HEK293 (cell line): Measurements from ENCODE around the gene PARD3.

Experiments used
- CTCF ChIA-PET: fragments of 350-600 bp; formaldehyde crosslinking; extraction: SDS; loops from one replicate; lab custom pipeline; 2021; ENCODE audit warnings: antibody characterized with exemption; lab: Yijun Ruan, JAX
- POLR2A ChIA-PET: fragments of 300-600 bp; formaldehyde crosslinking; extraction: SDS; loops from one replicate; lab custom pipeline; 2020; ENCODE audit warnings: antibody characterized with exemption, inconsistent platforms; lab: Yijun Ruan, JAX
- H3K27ac ChIP-seq: fragments of 200-500 bp; sonication (Bioruptor generic); 2 replicates; pipeline ENCODE4 v1.5.1; 2014; ENCODE audit warnings: low read depth, low read length, control low read depth, inconsistent platforms; ENCODE audit errors: extremely low read depth
- H3K36me3 ChIP-seq, 2 experiments: fragments of 200-500 bp in 1 of 2; sonication (Bioruptor generic) in 1 of 2; 1 replicate in 1 of 2; 2 replicates in 1 of 2; pipeline ENCODE4 v1.5.1; 2014 to 2017; ENCODE audit warnings: inconsistent platforms in 2 of 2, low read length in 2 of 2; ENCODE audit not compliant: control insufficient read depth in 2 of 2, insufficient read depth in 1 of 2
- H3K4me1 ChIP-seq: fragments of 200-500 bp; sonication (Bioruptor generic); 2 replicates; pipeline ENCODE4 v1.5.1; 2014; ENCODE audit warnings: mild to moderate bottlenecking, low read length, inconsistent platforms; ENCODE audit not compliant: control insufficient read depth, insufficient read depth
- H3K4me3 ChIP-seq: 2 replicates; pipeline ENCODE4 v1.5.1; 2011; ENCODE audit warnings: low read depth, mild to moderate bottlenecking, control low read depth, low read length, moderate library complexity
- H3K9me3 ChIP-seq: fragments of 200-500 bp; sonication (Bioruptor generic); 2 replicates; pipeline ENCODE4 v1.5.1; 2014; ENCODE audit warnings: low read depth, low read length, inconsistent platforms; ENCODE audit not compliant: control insufficient read depth, insufficient read depth
- BCL11B ChIP-seq: fragments of 450-650 bp; formaldehyde crosslinking; IDR thresholded peaks from 2 replicates; pipeline ENCODE4 v1.5.1; 2016; ENCODE audit warnings: low read depth, missing biosample characterization, missing genetic modification characterization
- FEZF1 ChIP-seq: fragments of 450-650 bp; formaldehyde crosslinking; IDR thresholded peaks from 2 replicates; pipeline ENCODE4 v1.5.1; 2016; ENCODE audit warnings: missing biosample characterization, missing genetic modification characterization
- KLF9 ChIP-seq: fragments of 450-650 bp; formaldehyde crosslinking; IDR thresholded peaks from 2 replicates; pipeline ENCODE4 v1.5.1; 2016; ENCODE audit warnings: missing biosample characterization, missing genetic modification characterization, low read depth
- OSR2 ChIP-seq: fragments of 450-650 bp; formaldehyde crosslinking; IDR thresholded peaks from 2 replicates; pipeline ENCODE4 v1.5.1; 2016; ENCODE audit warnings: missing biosample characterization, missing genetic modification characterization
- TSHZ1 ChIP-seq: fragments of 450-650 bp; formaldehyde crosslinking; IDR thresholded peaks from 2 replicates; pipeline ENCODE4 v1.5.1; 2016; ENCODE audit warnings: missing biosample characterization, missing genetic modification characterization, borderline replicate concordance
- ZBTB6 ChIP-seq: fragments of 450-650 bp; formaldehyde crosslinking; IDR thresholded peaks from 2 replicates; pipeline ENCODE4 v1.5.1; 2017; ENCODE audit warnings: missing biosample characterization, missing genetic modification characterization
- ZFP41 ChIP-seq: fragments of 450-650 bp; formaldehyde crosslinking; IDR thresholded peaks from 2 replicates; pipeline ENCODE4 v1.5.1; 2016; ENCODE audit warnings: missing biosample characterization, missing genetic modification characterization, borderline replicate concordance
- ZNF138 ChIP-seq: fragments of 450-650 bp; formaldehyde crosslinking; IDR thresholded peaks from 2 replicates; pipeline ENCODE4 v1.5.1; 2016; ENCODE audit warnings: missing biosample characterization, missing genetic modification characterization, borderline replicate concordance
- ZNF16 ChIP-seq: fragments of 450-650 bp; formaldehyde crosslinking; IDR thresholded peaks from 2 replicates; pipeline ENCODE4 v1.5.1; 2016; ENCODE audit warnings: low read depth, missing biosample characterization, missing genetic modification characterization
- ZNF175 ChIP-seq: fragments of 450-650 bp; formaldehyde crosslinking; IDR thresholded peaks from 2 replicates; pipeline ENCODE4 v1.5.1; 2016; ENCODE audit warnings: missing biosample characterization, missing genetic modification characterization
- ZNF184 ChIP-seq: fragments of 450-650 bp; IDR thresholded peaks from 2 replicates; pipeline ENCODE4 v1.5.1; 2018; ENCODE audit warnings: missing biosample characterization, mild to moderate bottlenecking, missing genetic modification characterization
- ZNF214 ChIP-seq: fragments of 450-650 bp; formaldehyde crosslinking; IDR thresholded peaks from 2 replicates; pipeline ENCODE4 v1.5.1; 2017; ENCODE audit warnings: missing biosample characterization, mild to moderate bottlenecking, missing genetic modification characterization, borderline replicate concordance
- ZNF26 ChIP-seq: fragments of 450-650 bp; formaldehyde crosslinking; IDR thresholded peaks from 2 replicates; pipeline ENCODE4 v1.5.1; 2016; ENCODE audit warnings: missing biosample characterization, missing genetic modification characterization
- ZNF280D ChIP-seq: fragments of 450-650 bp; formaldehyde crosslinking; IDR thresholded peaks from 2 replicates; pipeline ENCODE4 v1.5.1; 2016; ENCODE audit warnings: missing biosample characterization, missing genetic modification characterization
- ZNF302 ChIP-seq: fragments of 450-650 bp; formaldehyde crosslinking; IDR thresholded peaks from 2 replicates; pipeline ENCODE4 v1.5.1; 2016; ENCODE audit warnings: missing biosample characterization, missing genetic modification characterization, low read depth
- ZNF366 ChIP-seq: fragments of 450-650 bp; formaldehyde crosslinking; conservative IDR thresholded peaks from 2 replicates; pipeline ENCODE4 v1.5.1; 2016; ENCODE audit warnings: missing biosample characterization, missing genetic modification characterization
- ZNF416 ChIP-seq: fragments of 450-650 bp; formaldehyde crosslinking; IDR thresholded peaks from 2 replicates; pipeline ENCODE4 v1.5.1; 2016; ENCODE audit warnings: missing biosample characterization, missing genetic modification characterization
- ZNF501 ChIP-seq: fragments of 450-650 bp; formaldehyde crosslinking; IDR thresholded peaks from 2 replicates; pipeline ENCODE4 v1.5.1; 2016; ENCODE audit warnings: missing biosample characterization, missing genetic modification characterization
- ZNF549 ChIP-seq: fragments of 450-650 bp; IDR thresholded peaks from 2 replicates; pipeline ENCODE4 v1.5.1; 2018; ENCODE audit warnings: missing biosample characterization, missing genetic modification characterization, mild to moderate bottlenecking, inconsistent platforms, moderate library complexity
- ZNF561 ChIP-seq: fragments of 450-650 bp; IDR thresholded peaks from 2 replicates; pipeline ENCODE4 v1.5.1; 2018; ENCODE audit warnings: missing biosample characterization, missing genetic modification characterization, borderline replicate concordance
- ZNF600 ChIP-seq: fragments of 450-650 bp; formaldehyde crosslinking; IDR thresholded peaks from 2 replicates; pipeline ENCODE4 v1.5.1; 2016; ENCODE audit warnings: missing biosample characterization, missing genetic modification characterization
- ZNF837 ChIP-seq: fragments of 450-650 bp; formaldehyde crosslinking; IDR thresholded peaks from 2 replicates; pipeline ENCODE4 v1.5.1; 2016; ENCODE audit warnings: missing biosample characterization, missing genetic modification characterization

The PARD3 gene

GRCh38 chr10:34587002-34587679 lies 228.0 kb downstream of the PARD3 start:
- POLR2A ChIA-PET = no interaction called here
- CTCF ChIA-PET = no interaction called here
- H3K4me3 ChIP-seq = no peak overlapping the region
- H3K9me3 ChIP-seq = no peaks in the 10 kb centered on the region
- H3K27ac ChIP-seq = no peak overlapping the region
- TF ChIP-seq ZNF16 (tag by site-specific recombination) (no peak), ZFP41 (tag by site-specific recombination) (no peak), ZNF837 (no peak), ZNF416 (tag by site-specific recombination) (no peak)
- peaks cover 2% of the 10 kb centered on the region for H3K4me1 ChIP-seq
- H3K36me3 ChIP-seq = no peaks in the 10 kb centered on the region; a peak in 1 of 3 replicates

- TF ChIP-seq ZNF214 (tag by site-specific recombination) = no peak
- TF ChIP-seq ZBTB6 (tag by site-specific recombination) = no peak
- no peak for TF ChIP-seq KLF9 (tag by site-specific recombination)
- no peak for TF ChIP-seq OSR2 (tag by site-specific recombination)
- TF ChIP-seq ZNF184 = no peak
- no peak for TF ChIP-seq ZNF138 (tag by site-specific recombination)
- TF ChIP-seq TSHZ1 (tag by site-specific recombination) = no peak
- TF ChIP-seq ZNF549 = no peak
- no peak for TF ChIP-seq ZNF561 (tag by site-specific recombination)
- ChIA-PET POLR2A (no interaction called here), CTCF (interaction anchor here (0.6 kb wide), 1 partner anchor 557 kb away, joined by 3 read pairs; no protein-coding TSS in a partner anchor)
- Histone ChIP-seq H3K9me3 (no peaks in the 10 kb centered on the region), H3K36me3 (no peaks in the 10 kb centered on the region; a peak in 1 of 3 replicates), H3K4me3 (no peak overlapping the region), H3K4me1 (peaks cover 2% of the 10 kb centered on the region), H3K27ac (no peak overlapping the region)
Observed at GRCh38 chr10:34585422-34586112, 229.5 kb downstream of the PARD3 start.

GRCh38 chr10:34584164-34584563 lies 230.9 kb downstream of the PARD3 start:
- Histone ChIP-seq H3K36me3 (no peaks in the 10 kb centered on the region; a peak in 1 of 3 replicates), H3K9me3 (no peaks in the 10 kb centered on the region), H3K4me3 (no peak overlapping the region), H3K27ac (no peak overlapping the region), H3K4me1 (peaks cover 2% of the 10 kb centered on the region)
- POLR2A ChIA-PET = no interaction called here
- CTCF ChIA-PET = interaction anchor here (0.6 kb wide), 1 partner anchor 57 kb away, joined by 3 read pairs; no protein-coding TSS in a partner anchor
- TF ChIP-seq FEZF1 (tag by site-specific recombination) = no peak
- no peak for TF ChIP-seq ZNF600
- no peak for TF ChIP-seq ZNF280D (tag by site-specific recombination)
- no peak for TF ChIP-seq ZNF302 (tag by site-specific recombination)
- no peak for TF ChIP-seq ZNF501
- TF ChIP-seq ZNF366 (tag by site-specific recombination) = no peak
- TF ChIP-seq ZNF175 (tag by site-specific recombination) = no peak
- no peak for TF ChIP-seq ZNF26 (tag by site-specific recombination)
- TF ChIP-seq BCL11B (tag by site-specific recombination) = no peak
